NCI-H524 treated with DMSO at 0.1 percent for 48 hours (cell line): ENCODE data around the gene NR4A1.

Experiments
- DNase-seq: peaks from one replicate; lab custom pipeline; 2025; lab: John Stamatoyannopoulos, UW

NR4A1 gene

GRCh38 chr12:52050758-52051541 is at the start of gene NR4A1:
Gene NR4A1, plus strand, starts transcription at chr12:52051442. Its CDS starts 2,887 bp downstream, at chr12:52054329.
- peak; percentile 5 for DNase-seq

- no peak for DNase-seq
These were observed 48.2 kb upstream of the NR4A1 start for GRCh38 chr12:52003016-52003550.

- DNase-seq = peak; percentile 70
These were observed 47.7 kb upstream of the NR4A1 start for GRCh38 chr12:52003591-52003990.

GRCh38 chr12:52004042-52004648 is 47.1 kb upstream of the NR4A1 start:
- peak; percentile 16 for DNase-seq

- no peak for DNase-seq
These were observed 45.9 kb upstream of the NR4A1 start for GRCh38 chr12:52005218-52005902.

- DNase-seq = no peak
These were observed 45.1 kb upstream of the NR4A1 start for GRCh38 chr12:52005903-52006703.

GRCh38 chr12:52006726-52007157 is 44.5 kb upstream of the NR4A1 start, which contains the start of gene TAMALIN:
Gene TAMALIN, plus strand, starts transcription at chr12:52006946. Its CDS starts 74 bp downstream, at chr12:52007020.
- no peak for DNase-seq

GRCh38 chr12:52007158-52007921 is 43.9 kb upstream of the NR4A1 start:
- DNase-seq = no peak

- no peak for DNase-seq
These were observed 43.2 kb upstream of the NR4A1 start for GRCh38 chr12:52007982-52008510.

- DNase-seq = no peak
These were observed 42.0 kb upstream of the NR4A1 start for GRCh38 chr12:52009081-52009751.

GRCh38 chr12:52010152-52010622 is 41.1 kb upstream of the NR4A1 start:
- no peak for DNase-seq

- DNase-seq = no peak
These were observed 40.3 kb upstream of the NR4A1 start for GRCh38 chr12:52010692-52011601.

GRCh38 chr12:52011602-52012214 is 39.5 kb upstream of the NR4A1 start:
- no peak for DNase-seq

GRCh38 chr12:52013626-52014310 is 37.5 kb upstream of the NR4A1 start:
- DNase-seq = no peak

GRCh38 chr12:52014567-52015530 is 36.4 kb upstream of the NR4A1 start:
- no peak for DNase-seq

GRCh38 chr12:52015532-52016041 is 35.7 kb upstream of the NR4A1 start:
- no peak for DNase-seq
